Common myeloid progenitor, CD34-positive (primary cell): ENCODE measurements around the gene SMIM35.
A peak's percentile ranks its signal among the peaks of the same experiment; 100 is the strongest.

Experiments
- CTCF ChIA-PET: fragments of 350-600 bp; sonication (Branson Sonifier 250); formaldehyde crosslinking; loops from one replicate; lab custom pipeline; 2021; ENCODE audit warnings: antibody characterized with exemption; lab: Charles Lee
- POLR2A ChIA-PET: fragments of 350-600 bp; sonication (Branson Sonifier 250); formaldehyde crosslinking; loops from one replicate; lab custom pipeline; 2021; ENCODE audit warnings: antibody characterized with exemption; lab: Charles Lee
- DNase-seq, 3 donors: peaks; one replicate each; pipeline versions ENCODE4 v3.0.0 to v3.0.0-alpha.2; 2013
- H3K27ac ChIP-seq, 2 experiments: 1 replicate in 1 of 2; 2 replicates in 1 of 2; pipeline ENCODE4 v1.7.0; 2013; ENCODE audit warnings: inconsistent platforms in 2 of 2, low read length in 2 of 2, mild to moderate bottlenecking in 2 of 2, low read depth in 1 of 2, moderate library complexity in 1 of 2; ENCODE audit not compliant: severe bottlenecking in 2 of 2, insufficient read depth in 1 of 2, poor library complexity in 1 of 2
- H3K27me3 ChIP-seq, 5 experiments: replicated peaks in 2 of 5; 1 replicate in 3 of 5; 2 replicates in 2 of 5; pipeline versions ENCODE4 v1.6.1 to v1.7.0; 2013; ENCODE audit warnings: low read length in 4 of 5, mild to moderate bottlenecking in 2 of 5, moderate library complexity in 2 of 5, inconsistent platforms in 1 of 5; ENCODE audit not compliant: insufficient read depth in 5 of 5, control insufficient read depth in 4 of 5
- H3K36me3 ChIP-seq, 4 experiments: 1 replicate in 2 of 4; 2 replicates in 2 of 4; pipeline versions ENCODE4 v1.6.1 to v1.7.0; 2013; ENCODE audit warnings: low read length in 3 of 4, control low read depth in 1 of 4, mild to moderate bottlenecking in 1 of 4; ENCODE audit not compliant: control insufficient read depth in 4 of 4, insufficient read depth in 4 of 4
- H3K4me1 ChIP-seq, 4 experiments: 1 replicate in 3 of 4; 2 replicates in 1 of 4; pipeline versions ENCODE4 v1.6.1 to v1.7.1; 2013; ENCODE audit warnings: low read length in 3 of 4, mild to moderate bottlenecking in 3 of 4, control low read depth in 1 of 4, inconsistent platforms in 1 of 4, moderate library complexity in 1 of 4; ENCODE audit not compliant: control insufficient read depth in 4 of 4, insufficient read depth in 4 of 4; ENCODE audit errors: control extremely low read depth in 1 of 4
- H3K4me3 ChIP-seq, 7 experiments: 1 replicate in 4 of 7; 2 replicates in 3 of 7; pipeline versions ENCODE4 v1.5.1 to v1.7.0; 2013; ENCODE audit warnings: mild to moderate bottlenecking in 7 of 7, low read length in 6 of 7, moderate library complexity in 6 of 7, inconsistent platforms in 2 of 7, low read depth in 2 of 7, control low read depth in 1 of 7; ENCODE audit not compliant: insufficient read depth in 4 of 7, control insufficient read depth in 1 of 7; ENCODE audit errors: extremely low read depth in 1 of 7
- H3K9me3 ChIP-seq, 5 experiments: 1 replicate in 4 of 5; 2 replicates in 1 of 5; pipeline versions ENCODE4 v1.6.1 to v1.7.1; 2013; ENCODE audit warnings: low read length in 4 of 5, mild to moderate bottlenecking in 2 of 5, inconsistent platforms in 1 of 5, low read depth in 1 of 5, moderate library complexity in 1 of 5; ENCODE audit not compliant: control insufficient read depth in 4 of 5, insufficient read depth in 2 of 5; ENCODE audit errors: control extremely low read depth in 1 of 5
- WGBS: methylation state at CpG from one replicate; pipeline ENCODE4 v1.1.5; 2013; ENCODE audit not compliant: insufficient coverage; 5-methylcytosine and 5-hydroxymethylcytosine counted together

SMIM35 gene

GRCh38 chr11:118060081-118060661 is 26.6 kb downstream of the SMIM35 start:
- POLR2A ChIA-PET: no interaction called here
- Histone ChIP-seq H3K9me3 (no peaks in the 10 kb centered on the region), H3K36me3 (no peaks in the 10 kb centered on the region), H3K4me1 (peaks cover 0 to 36% (median 2%) of the 10 kb centered on the region in 4 experiments), H3K27ac (no peak overlapping the region), H3K4me3 (no peak overlapping the region), H3K27me3 (no peaks in the 10 kb centered on the region)
- CTCF ChIA-PET: interaction anchor here (0.7 to 13.4 kb wide), 5 partner anchors 12 to 239 kb away, joined by 3 to 229 read pairs (median 6); no protein-coding TSS in a partner anchor
- 99% methylated on average over 8 of the region's 10 CpGs for WGBS
- DNase-seq: no peak

- ChIA-PET POLR2A (no interaction called here), CTCF (interaction anchor here (0.7 to 13.4 kb wide), 6 partner anchors 109 to 250 kb away, joined by 3 to 229 read pairs (median 4); partner anchors contain the start of gene FXYD2)
- Histone ChIP-seq H3K27ac (no peak overlapping the region), H3K4me3 (no peak overlapping the region), H3K4me1 (peaks cover 0 to 36% (median 2%) of the 10 kb centered on the region in 4 experiments), H3K27me3 (no peaks in the 10 kb centered on the region), H3K36me3 (no peaks in the 10 kb centered on the region), H3K9me3 (no peaks in the 10 kb centered on the region)
- DNase-seq: no peak
- WGBS: 98% methylated on average over 8 of the region's 11 CpGs
These were observed 27.4 kb downstream of the SMIM35 start for GRCh38 chr11:118059246-118059940.

GRCh38 chr11:118058311-118059245 is 28.2 kb downstream of the SMIM35 start:
- no peaks in the 10 kb centered on the region for H3K27me3 ChIP-seq
- POLR2A ChIA-PET: no interaction called here
- no peak overlapping the region for H3K4me3 ChIP-seq
- no peaks in the 10 kb centered on the region for H3K9me3 ChIP-seq
- CTCF ChIA-PET: interaction anchor here (1.1 to 13.4 kb wide), 4 partner anchors 108 to 250 kb away, joined by 3 to 229 read pairs (median 59); partner anchors contain the start of gene FXYD2
- 91% methylated on average over 15 of the region's 20 CpGs for WGBS
- H3K4me1 ChIP-seq: peaks cover 0 to 36% (median 2%) of the 10 kb centered on the region in 4 experiments
- H3K27ac ChIP-seq: no peak overlapping the region
- no peak for DNase-seq
- H3K36me3 ChIP-seq: no peaks in the 10 kb centered on the region

- Histone ChIP-seq H3K36me3 (no peaks in the 10 kb centered on the region), H3K9me3 (no peaks in the 10 kb centered on the region), H3K27me3 (no peaks in the 10 kb centered on the region), H3K27ac (no peak overlapping the region), H3K4me1 (peaks cover 0 to 41% (median 3%) of the 10 kb centered on the region in 4 experiments), H3K4me3 (no peak overlapping the region)
- CTCF ChIA-PET: interaction anchor here (0.9 to 13.4 kb wide), 7 partner anchors 9 to 250 kb away, joined by 3 to 229 read pairs (median 4); partner anchors contain the start of gene FXYD2
- 97% methylated on average over 14 of the region's 14 CpGs for WGBS
- POLR2A ChIA-PET: no interaction called here
- DNase-seq: no peak
These were observed 29.3 kb downstream of the SMIM35 start for GRCh38 chr11:118057251-118058145.

GRCh38 chr11:118056806-118057205 is 30.0 kb downstream of the SMIM35 start:
- ChIA-PET POLR2A (no interaction called here), CTCF (interaction anchor here (0.9 to 13.4 kb wide), 5 partner anchors 74 to 249 kb away, joined by 3 to 229 read pairs (median 4); partner anchors contain the start of gene FXYD2)
- Histone ChIP-seq H3K27me3 (no peaks in the 10 kb centered on the region), H3K36me3 (no peaks in the 10 kb centered on the region), H3K4me3 (no peak overlapping the region), H3K27ac (no peak overlapping the region), H3K9me3 (no peaks in the 10 kb centered on the region), H3K4me1 (peaks cover 0 to 48% (median 5%) of the 10 kb centered on the region in 4 experiments)
- 17% methylated on average over 8 of the region's 8 CpGs for WGBS
- DNase-seq: peak in 2 of 3 donors; percentile 23 to 39

GRCh38 chr11:118055966-118056365 is 30.8 kb downstream of the SMIM35 start:
- Histone ChIP-seq H3K27ac (no peak overlapping the region), H3K36me3 (no peaks in the 10 kb centered on the region), H3K4me1 (peaks cover 0 to 49% (median 8%) of the 10 kb centered on the region in 4 experiments), H3K4me3 (no peak overlapping the region), H3K9me3 (no peaks in the 10 kb centered on the region), H3K27me3 (no peaks in the 10 kb centered on the region)
- WGBS: 100% methylated on average over 7 of the region's 7 CpGs
- CTCF ChIA-PET: interaction anchor here (0.9 to 13.4 kb wide), 7 partner anchors 8 to 248 kb away, joined by 3 to 229 read pairs (median 3); partner anchors contain the start of gene FXYD2
- DNase-seq: no peak
- POLR2A ChIA-PET: interaction anchor here (1.0 kb wide), 1 partner anchor 106 kb away, joined by 3 read pairs; no protein-coding TSS in a partner anchor
